Ovary (tissue), 9 donors: ENCODE measurements around the gene CNNM2. TPM values are rescaled to one million over a fixed set of nuclear protein-coding genes. Genes with fewer than 3 reads are reported as not detected.

ENCODE experiments used
- DNase-seq, 5 donors: peaks; one replicate each; pipeline ENCODE4 v3.0.0-alpha.2; 2019 to 2020
- H3K27ac ChIP-seq, 2 donors: fragments of 200-600 bp; one replicate each; pipeline versions ENCODE4 v1.5.1 to v1.8.0; 2019 to 2022
- H3K27me3 ChIP-seq: fragments of 200-600 bp; one replicate; pipeline ENCODE4 v1.8.0; 2022
- H3K36me3 ChIP-seq: fragments of 200-600 bp; sonication (generic); one replicate; pipeline ENCODE4 v1.5.1; 2019
- H3K4me1 ChIP-seq: one replicate; pipeline ENCODE4 v1.8.1; 2013; ENCODE audit warnings: mild to moderate bottlenecking, moderate library complexity; ENCODE audit not compliant: insufficient read depth
- H3K4me3 ChIP-seq: fragments of 200-600 bp; sonication (generic); one replicate; pipeline ENCODE4 v1.5.1; 2017
- H3K9me3 ChIP-seq, 2 donors: fragments of 200-600 bp in 1 of 2; sonication (generic) in 1 of 2; one replicate each; pipeline versions ENCODE4 v1.5.1 to v1.8.1; 2013 to 2019; ENCODE audit warnings: mild to moderate bottlenecking in 1 of 2, moderate library complexity in 1 of 2
- EP300 ChIP-seq: sonication (generic); formaldehyde crosslinking; IDR thresholded peaks from one replicate; pipeline ENCODE4 v1.6.1; 2017; ENCODE audit warnings: antibody characterized with exemption
- POLR2A ChIP-seq: fragments of 450-650 bp; IDR thresholded peaks from one replicate; pipeline ENCODE4 v1.6.1; 2017; ENCODE audit warnings: antibody characterized with exemption, mild to moderate bottlenecking, moderate library complexity
- WGBS, 3 donors: extraction: QIAGEN DNeasy Blood & Tissue Kit in 1 of 3; methylation state at CpG; one replicate each; pipeline versions ENCODE4 v1.1.5 to v1.1.7; 2013 to 2017; 5-methylcytosine and 5-hydroxymethylcytosine counted together
- intact Hi-C, 4 donors: fragments of 100-400 bp; cut with DNase I; formaldehyde crosslinking; loops; one replicate each; pipeline versions ENCODE4 v1.11.0 to v1.15.1; 2022 to 2023
- polyA plus RNA-seq, 2 donors: library from polyadenylated mRNA; stranded (reverse); fragments of 200-250 nt in 1 of 2; fragments of 350-450 nt in 1 of 2; fragmentation: Illumina TruSeq in 1 of 2; extraction: RNeasy Lipid Tissue Mini Kit (QIAGEN cat#74804) in 1 of 2; gene quantifications; one replicate each; pipeline ENCODE4 v1.2.3, GENCODE V29; 2013 to 2014
- total RNA-seq, 7 donors: library from RNA; depleted of rRNA in 2 of 7; stranded (reverse); fragments of >200 nt in 2 of 7; fragmentation: NEBNext Ultra II Directional in 3 of 7; extraction: Animal tissue kit (Norgen Biotek cat#: 25700) in 3 of 7; gene quantifications; one replicate each; pipeline versions ENCODE4 v1.1.0 to v1.2.4, GENCODE V29; 2016 to 2023
- TF ChIP-seq, protein P1 (sequence below), 3 donors: fragments of 450-650 bp in 2 of 3; fragments of 200-600 bp in 1 of 3; IDR thresholded peaks; one replicate each; pipeline versions ENCODE4 v1.5.1 to v1.8.0; 2016 to 2022; ENCODE audit warnings: antibody characterized with exemption in 3 of 3, mild to moderate bottlenecking in 1 of 3
- donor health status: DM: no; HTN: no; CAD: no; lungs with moderate emphysema.
- donor health status: DM: no; HTN: no; CAD: no.
- donor health status: Bipolar disorder and iron deficiency.
- donor health status: DM: yes; HTN: yes; CAD: no.
- donor health status: DM: no; HTN: no; CAD: no.
- donor health status: DM: yes; HTN: yes; CAD: no.

CNNM2 gene
- total and polyA plus RNA-seq, 9 donors: 5.4 to 15.0 (median 8.9) TPM

DNA sequence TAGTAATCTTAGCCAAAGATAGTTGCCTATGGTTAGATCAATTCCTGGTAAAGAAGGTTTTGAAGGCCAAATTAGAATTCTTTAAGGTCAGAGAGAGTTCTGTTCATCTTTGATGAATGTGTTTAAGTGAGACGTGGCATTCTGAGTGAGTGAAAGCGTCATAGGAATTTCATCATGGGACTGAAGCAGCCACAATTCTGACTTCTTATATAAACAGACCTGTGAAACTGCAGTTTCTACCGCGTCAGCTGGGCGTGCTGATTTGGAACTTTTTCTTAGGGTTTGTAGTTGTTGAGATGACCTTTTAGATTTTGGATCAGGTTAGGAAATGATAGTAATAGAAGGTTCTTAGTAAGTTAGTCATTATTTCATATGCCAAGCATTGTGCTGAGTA is 103.8 kb downstream of the CNNM2 start:
- Histone ChIP-seq H3K9me3 (no peaks in the 10 kb centered on the region), H3K4me1 (peaks cover 1% of the 10 kb centered on the region), H3K36me3 (no peaks in the 10 kb centered on the region), H3K27me3 (no peaks in the 10 kb centered on the region), H3K4me3 (no peak overlapping the region), H3K27ac (no peak overlapping the region)
- 82 to 89% (median 85%) methylated on average over 5 of the region's 5 CpGs for WGBS, 3 donors
- intact Hi-C loops: no loop called here
- no peak for DNase-seq
- TF ChIP-seq EP300: no peak
- TF ChIP-seq, protein P1, sequence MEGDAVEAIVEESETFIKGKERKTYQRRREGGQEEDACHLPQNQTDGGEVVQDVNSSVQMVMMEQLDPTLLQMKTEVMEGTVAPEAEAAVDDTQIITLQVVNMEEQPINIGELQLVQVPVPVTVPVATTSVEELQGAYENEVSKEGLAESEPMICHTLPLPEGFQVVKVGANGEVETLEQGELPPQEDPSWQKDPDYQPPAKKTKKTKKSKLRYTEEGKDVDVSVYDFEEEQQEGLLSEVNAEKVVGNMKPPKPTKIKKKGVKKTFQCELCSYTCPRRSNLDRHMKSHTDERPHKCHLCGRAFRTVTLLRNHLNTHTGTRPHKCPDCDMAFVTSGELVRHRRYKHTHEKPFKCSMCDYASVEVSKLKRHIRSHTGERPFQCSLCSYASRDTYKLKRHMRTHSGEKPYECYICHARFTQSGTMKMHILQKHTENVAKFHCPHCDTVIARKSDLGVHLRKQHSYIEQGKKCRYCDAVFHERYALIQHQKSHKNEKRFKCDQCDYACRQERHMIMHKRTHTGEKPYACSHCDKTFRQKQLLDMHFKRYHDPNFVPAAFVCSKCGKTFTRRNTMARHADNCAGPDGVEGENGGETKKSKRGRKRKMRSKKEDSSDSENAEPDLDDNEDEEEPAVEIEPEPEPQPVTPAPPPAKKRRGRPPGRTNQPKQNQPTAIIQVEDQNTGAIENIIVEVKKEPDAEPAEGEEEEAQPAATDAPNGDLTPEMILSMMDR (IDR thresholded peaks at IDR 0.05): no peak
- TF ChIP-seq POLR2A: no peak

DNA sequence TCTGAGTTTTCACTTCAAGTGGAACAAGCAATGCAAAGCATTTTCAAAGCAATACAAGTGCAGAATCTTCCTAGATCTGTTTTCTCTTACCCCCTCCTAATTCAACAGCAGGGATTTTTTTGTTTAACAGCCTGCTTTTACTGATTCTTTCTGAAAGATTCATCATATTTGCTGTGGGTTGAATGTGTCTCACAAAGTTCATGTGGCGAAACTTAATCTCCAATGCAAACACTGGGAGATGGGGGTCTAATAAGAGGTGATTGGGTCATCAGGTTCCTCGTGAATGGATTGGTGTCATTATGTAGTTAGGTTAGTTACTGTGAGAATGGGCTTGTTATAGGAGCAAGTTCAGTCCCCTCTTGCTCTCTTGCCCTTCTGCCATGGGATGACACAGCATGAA is 107.6 kb downstream of the CNNM2 start:
- no peaks in the 10 kb centered on the region for H3K4me1 ChIP-seq
- 86 to 96% (median 95%) methylated on average over 2 of the region's 2 CpGs for WGBS, 3 donors
- H3K36me3 ChIP-seq: no peaks in the 10 kb centered on the region
- no peaks in the 10 kb centered on the region for H3K9me3 ChIP-seq
- no peak for DNase-seq
- H3K27me3 ChIP-seq: no peaks in the 10 kb centered on the region
- intact Hi-C loops: no loop called here
- no peak overlapping the region for H3K4me3 ChIP-seq
- H3K27ac ChIP-seq: no peak overlapping the region
- TF ChIP-seq, protein P1 (IDR thresholded peaks at IDR 0.05): no peak
- TF ChIP-seq EP300 (no peak), POLR2A (no peak)

DNA sequence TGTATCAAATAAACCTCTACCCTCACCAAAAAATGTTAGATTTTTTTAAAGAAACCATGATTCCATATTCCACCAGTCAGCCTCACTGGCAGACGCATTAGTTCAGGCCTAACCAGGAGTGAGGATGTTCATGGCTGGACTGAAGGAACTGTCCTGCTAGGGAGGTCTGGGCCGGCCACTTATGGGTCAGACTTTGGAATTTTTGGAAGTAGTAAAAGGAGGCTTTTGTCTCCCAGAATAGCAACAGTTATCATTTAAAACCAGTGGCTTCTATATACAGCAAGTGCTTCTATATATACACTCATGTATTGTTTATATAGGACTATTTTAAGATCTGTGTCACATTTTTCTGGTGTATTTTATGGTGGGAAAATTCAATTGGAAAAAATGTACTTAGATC is 120.5 kb downstream of the CNNM2 start:
- H3K27ac ChIP-seq: no peak overlapping the region
- TF ChIP-seq, protein P1 (IDR thresholded peaks at IDR 0.05): no peak
- TF ChIP-seq POLR2A (no peak), EP300 (no peak)

DNA sequence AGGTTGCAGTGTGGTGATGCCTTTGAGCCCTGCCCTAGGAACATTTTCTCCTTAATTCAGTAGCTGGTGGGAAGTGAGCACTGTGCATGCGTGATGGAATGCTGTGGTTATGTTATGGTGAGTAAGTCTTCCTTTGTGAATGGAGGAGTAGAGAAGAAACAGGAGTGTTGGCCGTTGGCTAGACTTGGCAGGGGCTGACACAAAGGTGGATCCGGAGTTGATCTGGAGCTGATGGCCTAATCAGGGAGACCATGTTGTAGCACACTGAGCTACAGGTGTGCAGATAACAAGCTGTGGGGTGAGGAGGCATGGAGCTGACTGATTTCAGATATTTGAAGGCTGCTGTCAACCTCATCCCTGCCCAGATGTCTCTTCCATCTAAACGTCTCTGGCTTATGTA is 122.3 kb downstream of the CNNM2 start:
- H3K27me3 ChIP-seq: no peaks in the 10 kb centered on the region
- TF ChIP-seq POLR2A: no peak
- TF ChIP-seq EP300: no peak
- TF ChIP-seq, protein P1 (IDR thresholded peaks at IDR 0.05): no peak
- no peak for DNase-seq
- no peak overlapping the region for H3K27ac ChIP-seq
- H3K4me1 ChIP-seq: peaks cover 11% of the 10 kb centered on the region
- no peak overlapping the region for H3K4me3 ChIP-seq
- intact Hi-C loops: loop anchor here in 1 of 4 donors (10.0 kb wide), 1 partner anchor 66 kb away; no protein-coding TSS in a partner anchor
- 62 to 79% (median 72%) methylated on average over 4 of the region's 4 CpGs for WGBS, 3 donors
- no peaks in the 10 kb centered on the region for H3K36me3 ChIP-seq
- no peaks in the 10 kb centered on the region for H3K9me3 ChIP-seq

More for the DNA sequence above, 120.5 kb downstream of the CNNM2 start:
- H3K9me3 ChIP-seq: no peaks in the 10 kb centered on the region
- peaks cover 7% of the 10 kb centered on the region for H3K4me1 ChIP-seq
- H3K27me3 ChIP-seq: no peaks in the 10 kb centered on the region
- no peak overlapping the region for H3K4me3 ChIP-seq
- WGBS, 3 donors: 67 to 85% (median 83%) methylated on average over 2 of the region's 2 CpGs
- DNase-seq: no peak
- no peaks in the 10 kb centered on the region for H3K36me3 ChIP-seq
- intact Hi-C loops: no loop called here
